ENCODE measurements around the gene GAD2.

DNA sequence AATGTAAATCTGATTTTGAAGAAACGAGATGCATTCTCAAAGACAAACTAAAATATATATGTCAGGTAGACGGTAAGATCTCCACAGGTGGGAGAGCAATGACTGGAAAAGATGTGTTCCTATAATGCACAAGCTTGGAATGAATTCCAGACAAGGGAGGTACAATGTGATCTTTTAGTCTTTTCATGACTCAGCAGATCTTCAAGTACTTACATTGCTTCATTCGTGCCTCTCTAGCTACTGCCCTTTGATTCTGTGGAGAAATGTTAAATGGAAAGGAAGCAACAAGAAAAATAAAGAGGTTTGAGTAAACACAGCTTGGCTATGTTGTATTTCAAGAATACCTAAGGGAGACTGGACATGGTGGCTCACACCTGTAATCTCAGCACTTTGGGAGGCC lies 106.6 kb downstream of the GAD2 start:
- TF ChIP-seq TAF1 (IDR thresholded peaks at IDR 0.05; ENCODE audit: borderline replicate concordance, insufficient read depth, low read length) = no peak
- TF ChIP-seq POLR2AphosphoS5 (IDR thresholded peaks at IDR 0.05; ENCODE audit: low read depth, low read length) = no peak
- TF ChIP-seq, protein P1, sequence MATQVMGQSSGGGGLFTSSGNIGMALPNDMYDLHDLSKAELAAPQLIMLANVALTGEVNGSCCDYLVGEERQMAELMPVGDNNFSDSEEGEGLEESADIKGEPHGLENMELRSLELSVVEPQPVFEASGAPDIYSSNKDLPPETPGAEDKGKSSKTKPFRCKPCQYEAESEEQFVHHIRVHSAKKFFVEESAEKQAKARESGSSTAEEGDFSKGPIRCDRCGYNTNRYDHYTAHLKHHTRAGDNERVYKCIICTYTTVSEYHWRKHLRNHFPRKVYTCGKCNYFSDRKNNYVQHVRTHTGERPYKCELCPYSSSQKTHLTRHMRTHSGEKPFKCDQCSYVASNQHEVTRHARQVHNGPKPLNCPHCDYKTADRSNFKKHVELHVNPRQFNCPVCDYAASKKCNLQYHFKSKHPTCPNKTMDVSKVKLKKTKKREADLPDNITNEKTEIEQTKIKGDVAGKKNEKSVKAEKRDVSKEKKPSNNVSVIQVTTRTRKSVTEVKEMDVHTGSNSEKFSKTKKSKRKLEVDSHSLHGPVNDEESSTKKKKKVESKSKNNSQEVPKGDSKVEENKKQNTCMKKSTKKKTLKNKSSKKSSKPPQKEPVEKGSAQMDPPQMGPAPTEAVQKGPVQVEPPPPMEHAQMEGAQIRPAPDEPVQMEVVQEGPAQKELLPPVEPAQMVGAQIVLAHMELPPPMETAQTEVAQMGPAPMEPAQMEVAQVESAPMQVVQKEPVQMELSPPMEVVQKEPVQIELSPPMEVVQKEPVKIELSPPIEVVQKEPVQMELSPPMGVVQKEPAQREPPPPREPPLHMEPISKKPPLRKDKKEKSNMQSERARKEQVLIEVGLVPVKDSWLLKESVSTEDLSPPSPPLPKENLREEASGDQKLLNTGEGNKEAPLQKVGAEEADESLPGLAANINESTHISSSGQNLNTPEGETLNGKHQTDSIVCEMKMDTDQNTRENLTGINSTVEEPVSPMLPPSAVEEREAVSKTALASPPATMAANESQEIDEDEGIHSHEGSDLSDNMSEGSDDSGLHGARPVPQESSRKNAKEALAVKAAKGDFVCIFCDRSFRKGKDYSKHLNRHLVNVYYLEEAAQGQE (IDR thresholded peaks at IDR 0.05; ENCODE audit: insufficient read depth in 1 of 2, low read depth in 2 of 2, low read length in 2 of 2) = no peak
- no peak for TF ChIP-seq SIN3A (IDR thresholded peaks at IDR 0.05; ENCODE audit: borderline replicate concordance, insufficient read depth, low read length)
